HEK293 (cell line): ENCODE measurements around the gene EME1.

Experiments used
- CTCF ChIA-PET: fragments of 350-600 bp; formaldehyde crosslinking; extraction: SDS; loops from one replicate; lab custom pipeline; 2021; ENCODE audit warnings: antibody characterized with exemption; lab: Yijun Ruan, JAX
- POLR2A ChIA-PET: fragments of 300-600 bp; formaldehyde crosslinking; extraction: SDS; loops from one replicate; lab custom pipeline; 2020; ENCODE audit warnings: antibody characterized with exemption, inconsistent platforms; lab: Yijun Ruan, JAX
- H3K27ac ChIP-seq: fragments of 200-500 bp; sonication (Bioruptor generic); 2 replicates; pipeline ENCODE4 v1.5.1; 2014; ENCODE audit warnings: low read depth, low read length, control low read depth, inconsistent platforms; ENCODE audit errors: extremely low read depth
- H3K36me3 ChIP-seq, 2 experiments: fragments of 200-500 bp in 1 of 2; sonication (Bioruptor generic) in 1 of 2; 1 replicate in 1 of 2; 2 replicates in 1 of 2; pipeline ENCODE4 v1.5.1; 2014 to 2017; ENCODE audit warnings: inconsistent platforms in 2 of 2, low read length in 2 of 2; ENCODE audit not compliant: control insufficient read depth in 2 of 2, insufficient read depth in 1 of 2
- H3K4me1 ChIP-seq: fragments of 200-500 bp; sonication (Bioruptor generic); 2 replicates; pipeline ENCODE4 v1.5.1; 2014; ENCODE audit warnings: mild to moderate bottlenecking, low read length, inconsistent platforms; ENCODE audit not compliant: control insufficient read depth, insufficient read depth
- H3K4me3 ChIP-seq: 2 replicates; pipeline ENCODE4 v1.5.1; 2011; ENCODE audit warnings: low read depth, mild to moderate bottlenecking, control low read depth, low read length, moderate library complexity
- H3K9me3 ChIP-seq: fragments of 200-500 bp; sonication (Bioruptor generic); 2 replicates; pipeline ENCODE4 v1.5.1; 2014; ENCODE audit warnings: low read depth, low read length, inconsistent platforms; ENCODE audit not compliant: control insufficient read depth, insufficient read depth
- BCL11A ChIP-seq: fragments of 450-650 bp; formaldehyde crosslinking; IDR thresholded peaks from 2 replicates; pipeline ENCODE4 v1.5.1; 2016; ENCODE audit warnings: low read depth, missing biosample characterization, missing genetic modification characterization
- EGR2 ChIP-seq: fragments of 450-650 bp; formaldehyde crosslinking; IDR thresholded peaks from 2 replicates; pipeline ENCODE4 v1.5.1; 2016; ENCODE audit warnings: low read depth, missing biosample characterization, missing genetic modification characterization
- PRDM2 ChIP-seq: fragments of 450-650 bp; formaldehyde crosslinking; IDR thresholded peaks from 2 replicates; pipeline ENCODE4 v1.5.1; 2016; ENCODE audit warnings: missing biosample characterization, missing genetic modification characterization, borderline replicate concordance
- PRDM4 ChIP-seq: fragments of 450-650 bp; formaldehyde crosslinking; IDR thresholded peaks from 2 replicates; pipeline ENCODE4 v1.5.1; 2017; ENCODE audit warnings: missing biosample characterization, missing genetic modification characterization
- REPIN1 ChIP-seq: fragments of 450-650 bp; formaldehyde crosslinking; IDR thresholded peaks from 2 replicates; pipeline ENCODE4 v1.5.1; 2017; ENCODE audit warnings: missing biosample characterization, missing genetic modification characterization, low read depth
- ZBTB21 ChIP-seq: fragments of 450-650 bp; formaldehyde crosslinking; IDR thresholded peaks from 2 replicates; pipeline ENCODE4 v1.5.1; 2017; ENCODE audit warnings: missing biosample characterization, missing genetic modification characterization
- ZBTB8A ChIP-seq: fragments of 450-650 bp; formaldehyde crosslinking; IDR thresholded peaks from 2 replicates; pipeline ENCODE4 v1.5.1; 2016; ENCODE audit warnings: missing biosample characterization, missing genetic modification characterization
- ZFP37 ChIP-seq: fragments of 450-650 bp; formaldehyde crosslinking; IDR thresholded peaks from 2 replicates; pipeline ENCODE4 v1.5.1; 2016; ENCODE audit warnings: missing biosample characterization, missing genetic modification characterization
- ZNF121 ChIP-seq: fragments of 450-650 bp; formaldehyde crosslinking; IDR thresholded peaks from 2 replicates; pipeline ENCODE4 v1.5.1; 2016; ENCODE audit warnings: missing biosample characterization, missing genetic modification characterization
- ZNF223 ChIP-seq: fragments of 450-650 bp; formaldehyde crosslinking; IDR thresholded peaks from 2 replicates; pipeline ENCODE4 v1.5.1; 2016; ENCODE audit warnings: missing biosample characterization, missing genetic modification characterization
- ZNF26 ChIP-seq: fragments of 450-650 bp; formaldehyde crosslinking; IDR thresholded peaks from 2 replicates; pipeline ENCODE4 v1.5.1; 2016; ENCODE audit warnings: missing biosample characterization, missing genetic modification characterization
- ZNF394 ChIP-seq: fragments of 450-650 bp; formaldehyde crosslinking; IDR thresholded peaks from 2 replicates; pipeline ENCODE4 v1.5.1; 2016; ENCODE audit warnings: missing biosample characterization, missing genetic modification characterization, mild to moderate bottlenecking, moderate library complexity, borderline replicate concordance
- ZNF530 ChIP-seq: fragments of 450-650 bp; formaldehyde crosslinking; IDR thresholded peaks from 2 replicates; pipeline ENCODE4 v1.5.1; 2016; ENCODE audit warnings: low read depth, missing biosample characterization, missing genetic modification characterization
- ZNF548 ChIP-seq: fragments of 450-650 bp; formaldehyde crosslinking; IDR thresholded peaks from 2 replicates; pipeline ENCODE4 v1.5.1; 2016; ENCODE audit warnings: missing biosample characterization, missing genetic modification characterization
- ZNF585B ChIP-seq: fragments of 450-650 bp; formaldehyde crosslinking; IDR thresholded peaks from 2 replicates; pipeline ENCODE4 v1.5.1; 2016; ENCODE audit warnings: missing biosample characterization, missing genetic modification characterization
- ZNF623 ChIP-seq: fragments of 450-650 bp; formaldehyde crosslinking; IDR thresholded peaks from 2 replicates; pipeline ENCODE4 v1.5.1; 2016; ENCODE audit warnings: missing biosample characterization, missing genetic modification characterization
- ZNF629 ChIP-seq: fragments of 450-650 bp; formaldehyde crosslinking; IDR thresholded peaks from 2 replicates; pipeline ENCODE4 v1.5.1; 2017; ENCODE audit warnings: missing biosample characterization, missing genetic modification characterization
- ZNF660 ChIP-seq: fragments of 450-650 bp; IDR thresholded peaks from 2 replicates; pipeline ENCODE4 v1.5.1; 2018; ENCODE audit warnings: missing biosample characterization, mild to moderate bottlenecking, missing genetic modification characterization
- ZNF670 ChIP-seq: fragments of 450-650 bp; formaldehyde crosslinking; IDR thresholded peaks from 2 replicates; pipeline ENCODE4 v1.5.1; 2016; ENCODE audit warnings: missing biosample characterization, missing genetic modification characterization, low read depth
- ZNF791 ChIP-seq: fragments of 450-650 bp; formaldehyde crosslinking; IDR thresholded peaks from 2 replicates; pipeline ENCODE4 v1.5.1; 2016; ENCODE audit warnings: missing biosample characterization, missing genetic modification characterization
- ZNF843 ChIP-seq: fragments of 450-650 bp; formaldehyde crosslinking; IDR thresholded peaks from 2 replicates; pipeline ENCODE4 v1.5.1; 2016; ENCODE audit warnings: missing biosample characterization, missing genetic modification characterization

Gene EME1

GRCh38 chr17:50380369-50381259 is 7.6 kb downstream of the EME1 start:
- POLR2A ChIA-PET: interaction anchor here (0.9 to 5.5 kb wide), 6 partner anchors 9 to 85 kb away, joined by 3 to 41 read pairs (median 4); partner anchors contain the start of gene LRRC59
- Histone ChIP-seq H3K27ac (no peak overlapping the region), H3K9me3 (no peaks in the 10 kb centered on the region), H3K4me3 (no peak overlapping the region), H3K36me3 (peaks cover 58 to 98% of the 10 kb centered on the region in 2 experiments), H3K4me1 (no peaks in the 10 kb centered on the region)
- CTCF ChIA-PET: interaction anchor here (0.6 to 8.8 kb wide), 8 partner anchors 11 to 180 kb away, joined by 3 to 69 read pairs (median 10); partner anchors contain the start of genes LRRC59 and RSAD1
- TF ChIP-seq ZNF843 (tag by site-specific recombination): no peak
- no peak for TF ChIP-seq ZNF394 (tag by site-specific recombination)

GRCh38 chr17:50381260-50381815 is 8.3 kb downstream of the EME1 start:
- POLR2A ChIA-PET: interaction anchor here (0.8 to 5.5 kb wide), 7 partner anchors 9 to 85 kb away, joined by 3 to 41 read pairs (median 4); partner anchors contain the start of gene LRRC59
- H3K36me3 ChIP-seq: peaks cover 62 to 98% of the 10 kb centered on the region in 2 experiments
- CTCF ChIA-PET: interaction anchor here (0.8 to 8.8 kb wide), 6 partner anchors 11 to 181 kb away, joined by 3 to 69 read pairs (median 8); partner anchors contain the start of genes LRRC59 and RSAD1

More at GRCh38 chr17:50381260-50381815, 8.3 kb downstream of the EME1 start:
- Histone ChIP-seq H3K9me3 (no peaks in the 10 kb centered on the region), H3K4me1 (no peaks in the 10 kb centered on the region), H3K4me3 (no peak overlapping the region), H3K27ac (no peak overlapping the region)
- TF ChIP-seq ZNF26 (tag by site-specific recombination): no peak
- TF ChIP-seq EGR2: no peak
- no peak for TF ChIP-seq REPIN1 (tag by site-specific recombination)
- TF ChIP-seq ZNF223 (tag by site-specific recombination): no peak
- TF ChIP-seq PRDM4 (tag by site-specific recombination): no peak
- no peak for TF ChIP-seq ZBTB21
- TF ChIP-seq ZNF660: no peak
- no peak for TF ChIP-seq ZFP37 (tag by site-specific recombination)
- TF ChIP-seq ZBTB8A: no peak
- no peak for TF ChIP-seq ZNF670 (tag by site-specific recombination)
- TF ChIP-seq ZNF629 (tag by site-specific recombination): no peak
- no peak for TF ChIP-seq ZNF585B (tag by site-specific recombination)
- TF ChIP-seq BCL11A (tag by site-specific recombination): no peak
- no peak for TF ChIP-seq ZNF791 (tag by site-specific recombination)
- TF ChIP-seq ZNF623: no peak
- TF ChIP-seq ZNF843 (tag by site-specific recombination): no peak
- TF ChIP-seq PRDM2: no peak
- no peak for TF ChIP-seq ZNF121 (tag by site-specific recombination)
- no peak for TF ChIP-seq ZNF548 (tag by site-specific recombination)
- TF ChIP-seq ZNF530: no peak
